Activated CD4-positive, alpha-beta T cell treated with anti-CD3 and anti-CD28 coated beads for 24 hours (primary cell): ENCODE results near the gene CNGA3.
"Not testable (repeated sequence)": the region's sequence is repeated elsewhere in the genome, so short reads cannot be mapped to it uniquely, and the experiment has no call there.

Experiments used
- DNase-seq, 2 donors: peaks; one replicate each; pipeline ENCODE4 v3.0.0-alpha.2; 2020; ENCODE audit warnings: low read depth in 2 of 2

CNGA3 gene

GRCh38 chr2:98346311-98347236 lies at the start of gene CNGA3:
TSS of gene CNGA3 (plus strand) at chr2:98346456. CDS start at chr2:98369976, 23,520 bp downstream.
- no peak for DNase-seq

GRCh38 chr2:98297817-98298682 lies 48.2 kb upstream of the CNGA3 start:
- no peak for DNase-seq

GRCh38 chr2:98298683-98299164 lies 47.5 kb upstream of the CNGA3 start:
- DNase-seq = no peak

GRCh38 chr2:98299211-98299905 lies 46.9 kb upstream of the CNGA3 start:
- DNase-seq = no peak

- no peak for DNase-seq
Observed at GRCh38 chr2:98300141-98300874, 45.9 kb upstream of the CNGA3 start.

- DNase-seq = no peak
Observed at GRCh38 chr2:98301469-98301868, 44.8 kb upstream of the CNGA3 start.

- not testable (repeated sequence) for DNase-seq
Observed at GRCh38 chr2:98307131-98307696, 39.0 kb upstream of the CNGA3 start.

- DNase-seq = no peak
Observed at GRCh38 chr2:98308068-98308467, 38.2 kb upstream of the CNGA3 start.

GRCh38 chr2:98308532-98308931 lies 37.7 kb upstream of the CNGA3 start:
- DNase-seq = no peak

GRCh38 chr2:98309580-98309979 lies 36.7 kb upstream of the CNGA3 start:
- DNase-seq = no peak

- no peak for DNase-seq
Observed at GRCh38 chr2:98310010-98310409, 36.2 kb upstream of the CNGA3 start.

GRCh38 chr2:98311090-98311489 lies 35.2 kb upstream of the CNGA3 start:
- no peak for DNase-seq

- DNase-seq = no peak
Observed at GRCh38 chr2:98311771-98312545, 34.3 kb upstream of the CNGA3 start.

- DNase-seq = no peak
Observed at GRCh38 chr2:98313492-98314250, 32.6 kb upstream of the CNGA3 start.

- DNase-seq = no peak
Observed at GRCh38 chr2:98314251-98314650, 32.0 kb upstream of the CNGA3 start.

GRCh38 chr2:98315957-98316356 lies 30.3 kb upstream of the CNGA3 start:
- no peak for DNase-seq

- no peak for DNase-seq
Observed at GRCh38 chr2:98317214-98317613, 29.0 kb upstream of the CNGA3 start.

GRCh38 chr2:98320171-98320570 lies 26.1 kb upstream of the CNGA3 start:
- DNase-seq = not testable (repeated sequence)

GRCh38 chr2:98324181-98324580 lies 22.1 kb upstream of the CNGA3 start:
- DNase-seq = no peak
